HG03457 (cell line): ENCODE results near the gene XRCC5.
"Not testable (repeated sequence)": the region's sequence is repeated elsewhere in the genome, so short reads cannot be mapped to it uniquely, and the experiment has no call there.

Experiments used
- ATAC-seq: cut with Tn5 transposase; IDR thresholded peaks from one replicate; pipeline ENCODE4 v1.9.1; 2021; ENCODE audit warnings: moderate number of reproducible peaks; ENCODE audit not compliant: unreplicated experiment

XRCC5 gene

GRCh38 chr2:216108967-216109921 is at the start of gene XRCC5:
XRCC5 (plus strand) TSS chr2:216109348; CDS start chr2:216109437, 89 bp downstream.
- ATAC-seq = peak; percentile 48

GRCh38 chr2:216064014-216064630 is 45.0 kb upstream of the XRCC5 start:
- ATAC-seq = no peak

GRCh38 chr2:216064665-216065064 is 44.5 kb upstream of the XRCC5 start:
- no peak for ATAC-seq

- ATAC-seq = no peak
Observed at GRCh38 chr2:216066230-216066629, 42.9 kb upstream of the XRCC5 start.

- no peak for ATAC-seq
Observed at GRCh38 chr2:216069028-216069427, 40.1 kb upstream of the XRCC5 start.

GRCh38 chr2:216070195-216070594 is 39.0 kb upstream of the XRCC5 start:
- ATAC-seq = no peak

GRCh38 chr2:216071111-216071851 is 37.9 kb upstream of the XRCC5 start:
- ATAC-seq = no peak

- no peak for ATAC-seq
Observed at GRCh38 chr2:216072473-216072872, 36.7 kb upstream of the XRCC5 start.

GRCh38 chr2:216073773-216074172 is 35.4 kb upstream of the XRCC5 start:
- ATAC-seq = no peak

- ATAC-seq = no peak
Observed at GRCh38 chr2:216074380-216074779, 34.8 kb upstream of the XRCC5 start.

GRCh38 chr2:216074794-216075193 is 34.4 kb upstream of the XRCC5 start:
- no peak for ATAC-seq

- ATAC-seq = no peak
Observed at GRCh38 chr2:216075510-216076485, 33.4 kb upstream of the XRCC5 start.

GRCh38 chr2:216078776-216079175 is 30.4 kb upstream of the XRCC5 start:
- no peak for ATAC-seq

GRCh38 chr2:216080048-216080447 is 29.1 kb upstream of the XRCC5 start:
- ATAC-seq = not testable (repeated sequence)

- ATAC-seq = no peak
Observed at GRCh38 chr2:216081012-216081411, 28.1 kb upstream of the XRCC5 start.

- peak; percentile 91 for ATAC-seq
Observed at GRCh38 chr2:216081487-216082116, 27.5 kb upstream of the XRCC5 start, which contains the start of the genes PECR and TMEM169. PECR (minus strand) TSS chr2:216081809; CDS start chr2:216081741, 68 bp downstream. TMEM169 (plus strand) TSS chr2:216081919; CDS start chr2:216095964, 14,045 bp downstream.

- ATAC-seq = no peak
Observed at GRCh38 chr2:216082117-216082711, 26.9 kb upstream of the XRCC5 start.

- no peak for ATAC-seq
Observed at GRCh38 chr2:216082805-216083204, 26.3 kb upstream of the XRCC5 start.
